SKM-1 (cell line): Measurements from ENCODE around the gene TYW1B.
"Not testable (repeated sequence)": the region's sequence is repeated elsewhere in the genome, so short reads cannot be mapped to it uniquely, and the experiment has no call there.

ENCODE experiments used
- DNase-seq: peaks from one replicate; lab custom pipeline; 2025; ENCODE audit not compliant: unreplicated experiment; lab: John Stamatoyannopoulos, UW

TYW1B gene

GRCh38 chr7:72580142-72580770 lies 247.7 kb downstream of the TYW1B start:
- DNase-seq: not testable (repeated sequence)

GRCh38 chr7:72577107-72577506 lies 250.9 kb downstream of the TYW1B start:
- no peak for DNase-seq

- not testable (repeated sequence) for DNase-seq
These were observed 266.0 kb downstream of the TYW1B start for GRCh38 chr7:72561988-72562387.

- DNase-seq: not testable (repeated sequence)
These were observed 268.5 kb downstream of the TYW1B start for GRCh38 chr7:72559546-72559945.

- DNase-seq: not testable (repeated sequence)
These were observed 271.3 kb downstream of the TYW1B start for GRCh38 chr7:72556733-72557132.

GRCh38 chr7:72555238-72555637 lies 272.8 kb downstream of the TYW1B start:
- DNase-seq: not testable (repeated sequence)

- not testable (repeated sequence) for DNase-seq
These were observed 273.6 kb downstream of the TYW1B start for GRCh38 chr7:72554401-72554800.

- DNase-seq: not testable (repeated sequence)
These were observed 277.5 kb downstream of the TYW1B start for GRCh38 chr7:72550454-72550853.

- not testable (repeated sequence) for DNase-seq
These were observed 281.3 kb downstream of the TYW1B start for GRCh38 chr7:72546586-72547237.

GRCh38 chr7:72544531-72544930 lies 283.5 kb downstream of the TYW1B start:
- DNase-seq: not testable (repeated sequence)

GRCh38 chr7:72540923-72541322 lies 287.1 kb downstream of the TYW1B start:
- no peak for DNase-seq

- no peak for DNase-seq
These were observed 287.8 kb downstream of the TYW1B start for GRCh38 chr7:72540106-72540611.

GRCh38 chr7:72539702-72540101 lies 288.3 kb downstream of the TYW1B start:
- DNase-seq: no peak

GRCh38 chr7:72538856-72539255 lies 289.1 kb downstream of the TYW1B start:
- no peak for DNase-seq

GRCh38 chr7:72538147-72538546 lies 289.9 kb downstream of the TYW1B start:
- DNase-seq: no peak

- DNase-seq: not testable (repeated sequence)
These were observed 292.0 kb downstream of the TYW1B start for GRCh38 chr7:72536038-72536437.

- not testable (repeated sequence) for DNase-seq
These were observed 297.0 kb downstream of the TYW1B start for GRCh38 chr7:72531048-72531447.
